ENCODE measurements around the gene OR1E2.

OR1E2 gene

GRCh38 chr17:3389791-3390190, 43.9 kb downstream of the OR1E2 start:
- DNase-seq = no peak

GRCh38 chr17:3385869-3386816, 47.5 kb downstream of the OR1E2 start, which contains the start of gene OR3A2:
TSS of gene OR3A2 (minus strand) at chr17:3386308.
- no peak for DNase-seq

Measured in EL (cell line).